OCI-LY3 (cell line): Measurements from ENCODE around the gene CHI3L2.

Source experiments
- EZH2phosphoT487 ChIP-seq: fragments of 200-600 bp; shearing (Covaris generic); IDR thresholded peaks from 2 replicates; pipeline ENCODE4 v1.6.1; 2018; ENCODE audit warnings: antibody characterized with exemption, mixed run types, low read depth
- TF ChIP-seq, protein P1 (sequence below): fragments of 200-600, 300-600 bp; sonication (generic); IDR thresholded peaks from 2 replicates; pipeline ENCODE4 v1.5.1; 2014; ENCODE audit warnings: antibody characterized with exemption, low read length, low read depth

DNA sequence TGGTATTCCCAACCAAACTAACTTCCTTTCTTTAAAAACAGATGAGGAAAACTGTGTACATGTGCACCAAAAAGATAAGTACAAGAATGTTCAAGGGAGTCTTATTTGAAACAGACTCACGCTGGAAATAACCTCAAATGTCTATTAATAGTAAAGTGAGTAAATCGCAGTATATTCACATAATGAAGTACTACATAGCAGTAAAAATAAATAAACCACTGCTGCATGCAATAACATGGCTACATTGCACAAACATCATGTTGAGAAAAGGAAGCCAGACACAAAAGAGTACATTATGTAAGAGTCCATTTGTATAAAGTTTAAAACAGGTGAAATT is 21.8 kb upstream of the CHI3L2 start:
- TF ChIP-seq, protein P1, sequence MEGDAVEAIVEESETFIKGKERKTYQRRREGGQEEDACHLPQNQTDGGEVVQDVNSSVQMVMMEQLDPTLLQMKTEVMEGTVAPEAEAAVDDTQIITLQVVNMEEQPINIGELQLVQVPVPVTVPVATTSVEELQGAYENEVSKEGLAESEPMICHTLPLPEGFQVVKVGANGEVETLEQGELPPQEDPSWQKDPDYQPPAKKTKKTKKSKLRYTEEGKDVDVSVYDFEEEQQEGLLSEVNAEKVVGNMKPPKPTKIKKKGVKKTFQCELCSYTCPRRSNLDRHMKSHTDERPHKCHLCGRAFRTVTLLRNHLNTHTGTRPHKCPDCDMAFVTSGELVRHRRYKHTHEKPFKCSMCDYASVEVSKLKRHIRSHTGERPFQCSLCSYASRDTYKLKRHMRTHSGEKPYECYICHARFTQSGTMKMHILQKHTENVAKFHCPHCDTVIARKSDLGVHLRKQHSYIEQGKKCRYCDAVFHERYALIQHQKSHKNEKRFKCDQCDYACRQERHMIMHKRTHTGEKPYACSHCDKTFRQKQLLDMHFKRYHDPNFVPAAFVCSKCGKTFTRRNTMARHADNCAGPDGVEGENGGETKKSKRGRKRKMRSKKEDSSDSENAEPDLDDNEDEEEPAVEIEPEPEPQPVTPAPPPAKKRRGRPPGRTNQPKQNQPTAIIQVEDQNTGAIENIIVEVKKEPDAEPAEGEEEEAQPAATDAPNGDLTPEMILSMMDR = no peak
- TF ChIP-seq EZH2phosphoT487 = no peak
